ENCODE results near the gene DEPDC5. TPM values are rescaled to one million over a fixed set of nuclear protein-coding genes. Genes with fewer than 3 reads are reported as not detected.
"Not testable (repeated sequence)": the region's sequence is repeated elsewhere in the genome, so short reads cannot be mapped to it uniquely, and the experiment has no call there.

DEPDC5 gene
- total RNA-seq, 4 donors from 2014 or later = 17.5 to 30.4 (median 22.8) TPM

DNA sequence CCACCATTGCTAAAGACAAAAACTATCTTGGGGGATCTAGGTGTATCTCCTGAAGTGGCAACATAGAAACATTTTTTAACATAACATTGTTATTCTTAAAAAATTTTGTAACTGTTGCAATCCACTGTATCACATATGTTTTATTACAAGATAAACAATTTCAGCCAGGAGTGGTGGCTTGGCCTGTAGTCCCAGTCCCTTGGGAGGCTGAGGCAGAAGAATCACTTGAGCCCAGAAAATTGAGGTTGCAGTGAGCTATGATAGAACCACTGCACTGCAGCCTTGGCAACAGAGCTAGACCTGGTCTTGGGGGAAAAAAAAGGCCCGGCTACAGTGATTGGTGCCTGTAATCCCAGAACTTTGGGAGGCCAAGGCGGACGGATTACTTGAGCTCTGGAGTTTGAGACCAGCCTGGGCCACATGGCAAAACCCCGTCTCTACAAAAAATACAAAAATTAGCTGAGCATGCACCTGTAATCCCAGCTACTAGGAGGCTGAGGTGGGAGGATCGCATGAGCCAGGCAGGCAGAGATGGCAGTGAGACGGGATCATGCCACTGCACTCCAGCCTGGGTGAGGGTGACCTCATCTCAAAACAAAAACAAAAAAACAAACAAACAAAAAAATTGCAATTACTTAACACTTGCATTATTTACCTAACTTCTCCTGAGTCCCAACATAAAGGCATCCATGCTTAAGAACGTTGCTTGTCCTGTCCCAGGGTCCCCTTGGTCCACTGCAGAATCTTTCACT is 1.5 kb upstream of the DEPDC5 start:
- DNase-seq = no peak
- intact Hi-C loops (cut with DNase I) = loop anchor here (5.0 to 10.0 kb wide), 2 partner anchors 87 to 190 kb away; partner anchors contain the start of genes PISD and YWHAH
- 78 to 82% methylated on average over 7 of the region's 7 CpGs for WGBS, 2 donors
- H3K4me3 ChIP-seq (replicated peaks in 1 of 3) = no peak overlapping the region
- peaks cover 37 to 44% of the 10 kb centered on the region in 2 donors for H3K4me1 ChIP-seq
- no peaks in the 10 kb centered on the region for H3K27me3 ChIP-seq
- no peaks in the 10 kb centered on the region for H3K36me3 ChIP-seq
- peak overlapping the region; percentile 88 to 97 (median 96) for H3K27ac ChIP-seq
- H3K9me3 ChIP-seq = no peaks in the 10 kb centered on the region
- TF ChIP-seq POLR2A (IDR thresholded peaks at IDR 0.05) (no peak), CTCF (IDR thresholded peaks at IDR 0.05) (no peak)

GRCh38 chr22:31753005-31753633 is 700 bp upstream of the DEPDC5 start:
- intact Hi-C loops (cut with DNase I) = loop anchor here (5.0 to 10.0 kb wide), 2 partner anchors 88 to 189 kb away; partner anchors contain the start of genes PISD and YWHAH
- Histone ChIP-seq H3K4me1 (peaks cover 35 to 39% of the 10 kb centered on the region in 2 donors), H3K9me3 (no peaks in the 10 kb centered on the region), H3K4me3 (replicated peaks in 1 of 3) (peak overlapping the region in 2 of 3 donors; percentile 52 to 70), H3K36me3 (no peaks in the 10 kb centered on the region), H3K27me3 (no peaks in the 10 kb centered on the region), H3K27ac (peak overlapping the region; percentile 88 to 97 (median 96))
- peak; percentile 74 to 78 for DNase-seq
- 2 to 4% methylated on average over 20 of the region's 20 CpGs for WGBS, 2 donors
- TF ChIP-seq POLR2A (IDR thresholded peaks at IDR 0.05) = peak in 1 of 2 donors; percentile 6
- TF ChIP-seq CTCF (IDR thresholded peaks at IDR 0.05) = no peak

- no peak overlapping the region for H3K4me3 ChIP-seq (replicated peaks in 1 of 3)
- intact Hi-C loops (cut with DNase I) = loop anchor here (5.0 to 10.0 kb wide), 2 partner anchors 90 to 187 kb away; partner anchors contain the start of genes PISD and YWHAH
Measured at GRCh38 chr22:31754813-31755212, 994 bp downstream of the DEPDC5 start.

GRCh38 chr22:31757265-31757664 is 3.4 kb downstream of the DEPDC5 start:
- DNase-seq = no peak
- Histone ChIP-seq H3K27ac (no peak overlapping the region), H3K4me3 (replicated peaks in 1 of 3) (no peak overlapping the region), H3K9me3 (no peaks in the 10 kb centered on the region), H3K27me3 (no peaks in the 10 kb centered on the region), H3K36me3 (peaks cover 0 to 4% of the 10 kb centered on the region in 2 donors), H3K4me1 (peaks cover 16 to 21% of the 10 kb centered on the region in 2 donors)
- WGBS, 2 donors = 71 to 82% methylated on average over 1 of the region's 1 CpG
- TF ChIP-seq POLR2A (IDR thresholded peaks at IDR 0.05) = no peak
- TF ChIP-seq CTCF (IDR thresholded peaks at IDR 0.05) = no peak
- intact Hi-C loops (cut with DNase I) = loop anchor here (10.0 kb wide), 1 partner anchor 92 kb away; the partner anchor contains the start of gene PISD

More at GRCh38 chr22:31754813-31755212, 994 bp downstream of the DEPDC5 start:
- H3K27me3 ChIP-seq = no peaks in the 10 kb centered on the region
- H3K27ac ChIP-seq = peak overlapping the region in 2 of 3 donors; percentile 40 to 96
- TF ChIP-seq POLR2A (IDR thresholded peaks at IDR 0.05) = no peak
- TF ChIP-seq CTCF (IDR thresholded peaks at IDR 0.05) = no peak
- H3K36me3 ChIP-seq = no peaks in the 10 kb centered on the region
- DNase-seq = no peak
- H3K4me1 ChIP-seq = peaks cover 22 to 29% of the 10 kb centered on the region in 2 donors
- no peaks in the 10 kb centered on the region for H3K9me3 ChIP-seq
- WGBS, 2 donors = 30% methylated on average over 6 of the region's 6 CpGs

GRCh38 chr22:31758860-31759259 is 5.0 kb downstream of the DEPDC5 start:
- H3K4me3 ChIP-seq (replicated peaks in 1 of 3); H3K36me3 ChIP-seq; DNase-seq; H3K27ac ChIP-seq; H3K27me3 ChIP-seq; H3K9me3 ChIP-seq: not testable (repeated sequence)
- intact Hi-C loops (cut with DNase I) = loop anchor here (10.0 kb wide), 1 partner anchor 94 kb away; the partner anchor contains the start of gene PISD
- WGBS, 2 donors = 95 to 96% methylated on average over 5 of the region's 5 CpGs
- peaks cover 7 to 11% of the 10 kb centered on the region in 2 donors for H3K4me1 ChIP-seq
